C4-2B (cell line): ENCODE results near the gene PRAC2.

Source experiments
- CTCF ChIP-seq: fragments of 450-650 bp; conservative IDR thresholded peaks from 2 replicates; pipeline ENCODE4 v1.5.1; 2017; ENCODE audit warnings: mild to moderate bottlenecking
- ZFX ChIP-seq: fragments of 450-650 bp; IDR thresholded peaks from 2 replicates; pipeline ENCODE4 v1.6.1; 2017

- TF ChIP-seq CTCF (no peak), ZFX (0 out of 2 replicates have a peak, but pooled peaks have one; percentile 4)
These were observed at the start of gene PRAC2 for GRCh38 chr17:48722915-48723422.
